GM21367 (cell line): ENCODE measurements around the gene SCGB3A2.

ENCODE experiments used
- ATAC-seq: cut with Tn5 transposase; IDR thresholded peaks from one replicate; pipeline ENCODE4 v1.9.1; 2021; ENCODE audit not compliant: unreplicated experiment

SCGB3A2 gene, protein sequence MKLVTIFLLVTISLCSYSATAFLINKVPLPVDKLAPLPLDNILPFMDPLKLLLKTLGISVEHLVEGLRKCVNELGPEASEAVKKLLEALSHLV

DNA sequence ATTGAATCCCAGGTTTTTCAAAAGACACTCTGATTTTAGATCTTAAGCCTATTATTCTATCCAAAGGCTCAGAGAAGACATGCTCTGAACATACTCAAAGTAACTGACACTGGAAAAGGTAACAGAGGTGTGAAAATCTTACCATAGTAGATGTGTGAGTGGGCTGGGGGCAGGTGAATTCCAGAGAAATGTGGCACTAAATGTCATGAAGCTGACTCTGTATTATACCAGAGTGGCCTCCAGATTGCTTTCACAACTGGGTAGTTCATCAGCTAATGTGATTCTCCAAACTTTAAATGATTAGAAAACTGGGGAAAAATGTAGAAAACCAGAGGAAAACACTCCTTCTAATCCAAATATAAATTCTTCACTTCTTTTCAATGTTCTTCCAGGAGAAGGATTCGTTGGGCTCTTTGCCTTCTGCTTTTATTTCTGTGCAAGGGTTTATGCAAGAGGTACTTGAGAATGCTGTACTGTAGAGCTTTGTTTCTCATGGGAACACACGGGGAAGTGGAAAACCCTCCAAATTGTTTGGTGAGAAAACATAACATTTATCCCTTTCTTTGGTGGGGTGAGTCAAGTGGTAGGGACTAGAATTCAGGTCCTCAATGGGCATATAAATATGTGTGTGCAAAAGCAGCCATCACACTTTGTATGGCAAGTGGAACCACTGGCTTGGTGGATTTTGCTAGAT lies at the start of gene SCGB3A2:
Gene SCGB3A2 (plus strand): TSS at position 646 of the 694 bp plus-strand sequence. CDS start 93 bp downstream, outside the sequence.
- no peak for ATAC-seq

DNA sequence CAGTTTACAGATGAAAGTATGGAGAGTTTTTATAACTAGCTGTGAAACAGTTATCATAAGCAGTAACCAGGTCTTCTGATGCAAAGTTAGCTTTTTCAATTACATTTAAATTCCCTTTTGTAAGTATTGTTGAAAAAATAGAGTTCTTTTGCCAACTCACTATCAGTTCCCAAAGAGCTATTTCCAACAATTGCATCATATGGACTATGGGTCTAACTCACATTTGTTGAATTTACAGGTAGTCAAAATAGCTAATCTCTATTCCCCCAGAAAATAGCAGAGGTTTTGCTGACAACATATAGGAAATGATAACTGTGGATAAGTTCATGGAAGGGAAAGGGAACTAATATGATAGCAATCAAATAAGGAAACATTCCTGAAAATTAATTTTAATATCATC lies 48.5 kb upstream of the SCGB3A2 start:
- no peak for ATAC-seq

DNA sequence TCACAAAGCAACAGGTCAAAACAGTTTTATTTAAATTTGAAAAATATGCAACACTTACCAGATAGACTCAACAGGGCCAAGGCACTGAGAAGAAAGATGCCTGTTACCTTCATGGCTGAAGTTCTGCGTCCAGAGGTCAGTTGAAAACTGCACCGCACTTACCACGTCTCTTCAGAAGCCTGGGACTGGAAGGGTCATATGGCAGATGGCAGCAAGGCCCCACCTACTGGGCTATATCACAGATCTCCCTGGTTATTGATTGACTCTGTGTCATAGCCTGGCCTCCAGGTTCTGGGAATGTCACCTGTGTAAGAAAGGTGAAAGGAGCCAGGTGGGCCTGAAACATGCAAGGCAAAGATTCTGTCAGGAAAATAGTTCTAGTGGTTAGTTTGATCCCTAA lies 47.0 kb upstream of the SCGB3A2 start, which contains the start of gene SPINK1:
Gene SPINK1 (minus strand): TSS at position 207 of the 400 bp plus-strand sequence. CDS start 94 bp downstream, at position 113.
- ATAC-seq: no peak

DNA sequence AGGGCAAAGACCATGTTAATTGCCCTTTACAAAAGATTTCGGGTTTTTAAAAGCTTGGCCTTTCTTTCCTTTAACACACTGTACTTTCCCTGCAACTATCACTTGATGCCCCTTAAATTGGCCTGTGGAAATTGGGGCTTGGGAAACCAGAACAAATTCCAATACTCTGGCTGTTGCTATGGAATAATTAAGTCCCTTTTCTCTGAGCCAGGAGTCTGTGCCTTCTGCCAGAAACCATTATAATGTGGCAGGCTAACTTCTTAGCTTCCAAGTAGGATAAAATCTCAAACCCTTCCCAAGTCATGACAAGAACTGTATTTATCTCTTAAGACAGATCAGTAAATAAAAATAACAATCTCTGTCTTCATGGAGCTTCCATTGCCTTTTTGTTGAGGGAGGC lies 46.0 kb upstream of the SCGB3A2 start:
- no peak for ATAC-seq

DNA sequence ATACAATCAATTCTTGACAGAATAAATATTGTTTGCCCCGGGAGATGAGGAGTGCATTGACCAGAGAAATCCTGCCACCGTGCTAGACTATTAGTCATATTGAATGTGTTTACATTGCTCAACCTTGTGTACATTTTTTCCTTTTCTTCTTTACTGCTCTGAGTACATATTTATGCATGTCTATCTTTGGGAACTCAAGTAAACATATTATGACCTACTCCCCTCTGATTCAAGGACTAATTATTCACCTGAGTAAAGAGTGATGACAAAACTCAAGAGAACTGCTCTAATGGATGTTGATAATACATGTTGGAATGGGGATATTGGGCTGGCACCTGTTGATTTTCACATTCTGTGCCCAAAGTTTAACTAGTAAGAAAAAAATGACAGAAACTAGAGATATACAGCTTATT lies 43.1 kb upstream of the SCGB3A2 start:
- ATAC-seq: no peak

DNA sequence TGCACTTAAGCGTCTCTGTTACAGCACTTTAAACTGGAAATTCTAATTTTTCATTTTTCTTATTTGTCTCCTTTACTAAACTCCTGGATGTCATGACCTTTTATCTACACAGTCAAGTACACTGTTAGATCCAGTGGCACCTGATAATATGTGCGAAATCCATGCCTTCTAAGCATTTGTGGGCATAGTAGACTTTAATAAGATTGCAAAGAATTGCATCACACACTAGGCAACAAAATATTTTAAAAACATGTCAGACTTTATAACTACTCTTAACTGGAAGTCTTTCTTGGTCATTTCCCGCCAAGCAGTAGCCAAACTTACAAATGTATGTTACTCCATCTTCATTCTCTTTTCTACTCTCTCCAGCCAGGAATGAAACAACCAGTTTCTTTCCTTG lies 42.1 kb upstream of the SCGB3A2 start:
- ATAC-seq: no peak

DNA sequence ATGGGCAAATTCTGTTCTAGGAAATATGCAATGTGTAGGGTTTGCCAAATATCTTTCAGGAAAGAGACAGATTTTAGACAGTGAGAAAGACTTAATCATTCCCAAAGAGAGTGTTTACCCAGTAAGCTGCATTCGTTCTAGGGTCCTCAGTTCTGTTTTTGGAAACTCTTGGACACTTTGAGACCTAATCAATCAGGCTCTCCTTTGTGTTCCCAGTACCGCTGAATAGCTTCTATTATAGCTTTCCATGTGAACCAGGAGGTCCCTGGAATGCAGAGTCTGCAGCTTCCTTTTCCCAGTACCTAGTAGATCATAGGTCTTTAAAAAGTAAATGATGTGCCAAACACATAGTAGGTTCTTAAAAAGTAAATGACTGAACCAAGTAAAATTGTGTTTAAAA lies 35.6 kb upstream of the SCGB3A2 start:
- no peak for ATAC-seq

DNA sequence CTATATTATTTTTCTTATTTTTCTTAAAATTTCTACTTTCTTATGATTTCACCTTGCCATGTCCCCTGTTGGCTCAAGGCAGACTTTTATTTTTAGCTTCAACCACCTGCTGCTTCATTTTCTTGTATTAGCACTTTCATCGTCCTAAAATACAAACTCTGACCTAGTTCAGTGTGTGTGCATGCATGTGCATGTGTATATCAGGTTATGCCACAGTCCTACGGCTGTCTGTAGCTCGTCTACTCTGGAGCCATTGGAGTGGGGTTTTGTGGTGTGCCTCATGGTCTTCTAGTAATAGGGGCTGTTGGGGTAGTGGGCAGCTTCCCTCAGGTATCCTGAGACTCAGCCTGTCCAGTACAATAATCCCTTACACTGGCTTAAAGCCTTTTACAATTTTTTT lies 33.7 kb upstream of the SCGB3A2 start:
- no peak for ATAC-seq

DNA sequence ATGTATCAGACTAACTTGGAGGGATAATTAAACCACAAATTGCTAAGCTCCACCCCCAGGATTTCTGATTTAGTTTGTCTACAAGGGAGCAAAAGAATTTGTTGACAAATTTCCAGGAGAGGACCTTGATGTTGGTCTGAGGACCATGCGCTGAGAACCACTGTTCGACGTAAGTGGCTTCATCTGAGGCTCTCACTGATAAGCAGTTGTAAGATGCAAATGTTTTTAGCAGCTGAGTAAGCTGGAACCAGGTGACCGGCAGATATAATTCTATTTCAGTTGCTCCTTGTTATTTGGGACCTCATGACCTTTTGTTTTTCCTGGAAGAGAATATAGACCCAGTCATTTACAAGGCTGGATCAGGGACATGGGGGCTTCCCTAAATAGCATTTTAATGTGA lies 32.9 kb upstream of the SCGB3A2 start:
- ATAC-seq: no peak

DNA sequence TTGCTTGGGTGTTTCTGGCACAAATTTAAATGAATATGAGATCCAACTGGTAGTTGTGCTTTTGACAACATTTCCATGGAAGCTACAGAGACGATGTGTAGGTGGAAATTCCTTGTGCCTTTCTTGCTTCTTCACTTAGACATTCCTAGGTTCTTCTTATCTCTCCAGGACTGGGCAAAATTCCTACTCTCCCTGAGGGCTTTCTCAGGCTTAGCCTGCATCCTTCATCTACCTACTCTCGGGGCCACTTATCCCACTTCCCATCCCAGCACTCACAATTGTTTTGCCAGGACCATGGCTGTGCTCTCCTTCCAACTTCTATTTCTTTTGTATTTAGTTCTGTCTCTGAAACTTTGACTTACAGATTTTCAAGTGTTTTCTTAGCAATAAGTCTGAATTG lies 29.3 kb upstream of the SCGB3A2 start:
- no peak for ATAC-seq

DNA sequence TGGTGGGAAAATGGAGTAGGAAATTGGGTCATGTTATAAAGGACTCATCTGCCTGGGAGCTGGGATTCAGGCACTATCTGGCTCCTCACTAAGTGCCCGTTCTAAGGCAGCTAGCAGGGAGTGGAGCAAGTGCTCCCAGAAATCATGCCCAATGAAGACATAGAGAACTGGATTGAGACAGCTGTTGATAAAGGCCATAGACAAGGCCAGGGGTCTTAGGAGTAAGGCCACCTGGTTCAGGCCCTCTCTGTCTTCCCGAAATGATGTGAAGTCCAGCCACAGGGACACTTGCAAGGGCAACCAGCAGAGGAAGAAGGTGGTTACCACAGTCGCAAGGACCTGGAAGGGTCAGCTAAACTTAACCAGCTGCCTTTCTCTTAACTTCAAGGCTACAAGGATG lies 26.9 kb upstream of the SCGB3A2 start:
- no peak for ATAC-seq

DNA sequence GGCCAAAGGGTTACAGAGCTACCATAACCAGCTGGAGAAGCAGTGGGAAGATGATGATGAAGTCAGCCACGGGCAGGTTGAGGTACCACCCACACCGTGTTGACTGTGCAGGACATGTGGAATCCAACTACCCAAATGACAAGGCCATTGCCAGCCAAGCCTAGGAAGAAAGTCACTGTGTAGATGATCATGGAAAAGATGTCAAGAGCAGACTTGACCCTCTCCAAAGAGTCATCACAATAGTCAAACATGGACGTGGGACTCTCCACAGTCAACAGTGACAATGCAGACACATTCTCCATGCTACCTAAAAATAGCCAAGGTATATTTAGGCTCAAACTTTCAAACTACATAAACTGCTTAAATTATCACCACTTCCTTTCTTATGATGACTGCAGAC lies 26.1 kb upstream of the SCGB3A2 start:
- ATAC-seq: no peak

DNA sequence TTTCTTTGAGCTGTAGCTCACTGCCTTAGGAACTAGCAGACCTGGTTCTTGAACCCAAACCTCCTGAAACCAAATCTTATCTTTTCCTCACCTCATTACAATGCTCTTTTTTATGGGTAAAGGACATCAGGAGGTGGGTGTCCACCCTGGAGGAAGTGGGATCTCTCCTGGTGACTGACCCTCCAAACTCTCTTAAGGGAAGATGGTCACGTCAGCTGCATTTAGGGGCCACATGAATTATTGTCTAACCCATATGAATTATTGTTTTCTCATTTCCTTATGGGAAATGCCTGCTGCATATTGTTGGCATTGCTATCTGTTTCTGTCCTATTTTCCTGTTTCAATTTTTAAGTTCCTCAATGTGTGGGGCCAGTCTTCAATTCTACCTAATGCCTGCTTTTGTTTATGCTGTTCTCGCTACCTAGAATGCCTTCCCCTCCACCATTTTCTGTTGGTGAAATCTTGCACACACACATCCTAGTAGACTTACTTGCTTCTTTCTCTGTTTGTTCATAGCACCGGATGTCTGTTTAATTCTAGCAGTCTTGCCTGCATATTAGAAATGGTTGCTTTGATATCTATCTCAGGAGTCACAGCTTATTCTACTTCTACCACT lies 25.0 kb upstream of the SCGB3A2 start:
- no peak for ATAC-seq

DNA sequence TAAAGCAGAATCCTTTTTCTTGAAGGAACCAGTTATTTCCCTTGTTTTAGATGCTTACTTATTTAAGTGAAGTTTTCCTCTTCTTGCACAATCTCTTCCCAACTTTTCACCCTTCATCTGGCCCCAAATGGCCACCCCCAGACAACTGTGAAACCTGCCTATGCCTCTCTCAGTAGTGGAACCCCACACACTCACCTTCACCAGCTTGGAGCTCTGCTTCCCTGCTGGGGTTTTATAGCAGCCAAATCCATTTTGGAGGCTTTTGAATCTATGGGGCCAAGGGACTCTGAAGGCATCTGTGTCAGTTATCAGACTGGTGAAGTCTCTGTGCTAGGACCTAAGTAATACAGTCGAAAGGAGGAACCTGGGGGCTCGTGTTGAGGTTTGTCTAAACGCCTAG lies 24.2 kb upstream of the SCGB3A2 start:
- ATAC-seq: no peak

DNA sequence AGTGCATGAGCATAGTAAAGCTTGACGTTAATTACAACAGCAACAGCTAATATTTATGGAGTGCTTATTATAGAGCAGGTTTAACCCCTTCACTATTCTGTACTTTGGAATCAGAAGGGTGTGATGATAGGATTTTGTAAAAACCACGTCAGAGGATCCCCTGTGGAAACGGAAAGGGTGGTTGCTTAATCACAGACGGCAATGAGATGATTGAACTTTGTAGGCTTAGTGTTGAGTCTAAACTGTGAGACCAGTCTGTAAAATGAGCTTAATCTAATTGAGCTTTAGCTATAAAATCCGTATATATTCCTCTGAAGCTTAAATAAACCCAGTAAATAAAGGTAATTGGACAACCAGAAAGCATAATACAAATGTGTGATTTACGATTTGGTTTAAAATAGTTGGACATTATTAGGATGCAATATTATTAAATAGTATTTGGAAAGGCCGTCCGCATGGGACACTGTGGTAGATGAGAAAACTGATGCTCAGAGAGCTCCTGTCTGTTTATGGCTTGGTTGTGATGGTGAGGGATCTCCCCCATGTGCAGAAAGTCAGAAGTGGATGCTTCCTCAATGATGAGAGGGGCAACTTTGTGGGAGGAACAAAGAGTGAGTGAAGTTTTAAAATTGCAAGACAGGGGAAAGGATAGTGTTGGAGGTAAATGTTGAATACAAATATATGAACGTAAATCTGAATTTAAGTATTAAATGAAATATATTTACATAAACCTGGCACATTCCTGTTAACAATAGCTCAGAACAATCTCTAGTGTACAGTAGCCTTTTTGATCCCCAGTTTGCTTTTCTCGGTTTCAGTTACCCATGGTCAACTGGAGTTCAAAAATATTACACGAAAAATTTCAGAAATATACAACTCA lies 23.4 kb upstream of the SCGB3A2 start:
- ATAC-seq: no peak

DNA sequence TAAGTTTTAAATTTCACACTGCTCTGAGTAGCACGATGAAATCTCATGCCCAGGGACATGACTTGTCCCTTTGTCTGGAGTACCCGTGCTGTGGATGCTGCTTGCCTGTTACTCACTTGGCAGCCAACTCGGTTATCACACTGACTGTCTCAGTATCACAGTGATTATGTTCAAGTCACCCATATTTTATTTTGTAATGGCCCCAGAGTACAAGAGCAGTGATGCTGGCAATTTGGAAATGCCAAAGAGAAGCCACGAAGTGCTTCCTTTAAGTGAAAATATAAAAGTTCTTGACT lies 22.8 kb upstream of the SCGB3A2 start:
- ATAC-seq: no peak

DNA sequence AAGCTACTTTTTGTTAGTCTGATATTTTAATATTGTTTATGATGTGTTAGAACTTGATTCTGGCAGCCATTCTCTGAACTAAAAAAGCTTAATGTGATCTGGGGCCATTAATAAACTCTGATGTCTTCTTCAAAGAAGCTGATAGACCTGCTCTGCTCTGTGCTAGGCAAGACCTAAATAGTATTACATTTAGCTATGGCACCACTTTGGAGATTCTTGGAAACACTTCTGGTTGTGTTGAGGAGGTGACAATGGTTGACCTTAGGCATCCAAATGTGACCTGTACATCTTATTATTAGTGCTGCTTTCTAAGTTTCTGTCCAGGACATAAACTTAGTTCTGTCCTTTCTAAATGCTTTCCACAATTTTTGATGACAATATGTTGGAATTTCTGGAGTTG lies 21.7 kb upstream of the SCGB3A2 start:
- no peak for ATAC-seq

DNA sequence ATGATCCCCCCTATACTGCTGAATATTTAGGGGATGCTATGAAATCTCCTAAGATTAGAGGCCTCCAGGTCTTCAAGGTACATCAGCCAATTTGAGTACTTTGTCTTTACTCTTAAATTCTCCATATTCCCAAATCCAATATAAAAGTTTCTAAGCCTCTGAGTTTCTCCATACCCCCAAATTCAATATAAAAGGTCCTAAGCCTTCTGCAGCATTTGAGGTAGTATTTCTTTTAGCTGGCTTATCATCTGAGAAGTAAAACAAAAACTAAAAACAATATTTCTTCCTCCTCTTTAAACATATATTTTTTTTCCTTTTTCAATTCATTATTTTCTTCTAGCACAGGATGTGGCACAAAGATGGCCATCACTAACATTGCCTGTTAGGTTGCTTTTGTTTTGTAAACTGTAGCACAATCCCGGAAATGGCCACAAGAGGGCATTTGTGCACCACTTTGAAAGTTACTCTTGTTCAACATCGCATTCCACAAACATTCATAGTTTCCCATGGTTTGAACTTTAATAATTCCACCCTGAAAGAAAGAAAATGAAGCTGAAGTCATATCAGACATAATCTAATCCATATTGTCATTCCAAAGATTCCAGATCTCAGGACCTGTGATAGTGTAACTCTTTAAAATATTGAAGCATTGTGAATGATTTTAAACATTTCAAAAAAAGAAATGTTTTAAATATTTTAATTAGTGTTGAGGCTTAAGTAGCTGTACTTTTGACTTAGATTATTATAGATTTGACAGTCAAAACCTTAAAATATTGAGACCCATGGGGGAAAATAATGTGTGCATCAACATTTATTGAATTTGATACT lies 21.0 kb upstream of the SCGB3A2 start:
- ATAC-seq: peak; percentile 94

DNA sequence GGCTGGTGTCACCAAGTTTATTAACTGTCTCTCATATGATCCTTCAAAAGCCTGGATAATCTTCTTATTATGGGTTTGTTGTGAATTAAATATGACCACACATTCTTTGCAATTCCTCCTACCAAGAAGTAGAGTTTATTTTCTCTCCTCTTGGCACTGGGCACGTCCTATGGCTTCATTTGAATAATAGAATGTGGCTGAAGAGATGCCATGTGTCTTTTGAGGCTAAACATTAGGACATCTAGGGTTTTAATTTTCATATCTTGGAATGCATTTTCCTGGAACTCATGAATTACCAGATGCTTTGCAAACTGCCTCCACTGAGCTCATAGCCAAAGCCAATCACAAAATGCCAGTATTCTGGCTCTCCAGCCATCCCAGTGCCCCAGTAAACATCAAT lies 19.9 kb upstream of the SCGB3A2 start:
- no peak for ATAC-seq

DNA sequence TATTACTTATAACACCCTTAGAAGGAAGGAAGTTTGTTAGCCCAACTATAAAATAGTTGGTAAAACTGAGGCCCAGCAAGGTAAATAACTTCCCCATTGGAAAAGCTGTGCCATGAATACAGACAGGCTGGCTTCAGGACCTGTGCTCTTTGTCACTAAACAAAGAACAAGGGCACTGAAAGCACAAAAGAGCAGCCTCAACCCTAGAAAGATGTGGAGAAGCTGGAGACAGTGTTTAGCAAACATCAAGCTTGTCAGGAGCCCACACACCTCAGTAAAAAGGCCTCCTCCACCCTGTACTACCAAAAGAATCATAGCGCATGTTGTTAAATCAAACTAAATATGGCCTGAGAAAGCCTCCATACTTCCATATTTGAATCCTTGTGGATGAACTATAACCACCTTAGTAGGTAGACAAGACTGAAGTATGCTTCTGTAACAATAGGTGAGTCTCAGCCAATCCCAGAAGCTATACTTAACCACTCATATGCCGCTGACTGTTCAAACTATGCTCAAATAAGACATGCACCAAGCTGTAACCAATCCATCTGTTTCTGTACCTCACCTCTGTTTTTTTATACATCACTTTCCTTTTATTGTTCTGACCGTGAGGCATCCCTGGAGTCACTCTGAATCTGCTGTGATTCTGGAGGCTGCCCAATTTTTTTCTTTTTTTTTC lies 18.4 kb upstream of the SCGB3A2 start:
- no peak for ATAC-seq
